ENCODE data around the gene ATF3. TPM values are rescaled to one million over a fixed set of nuclear protein-coding genes. Genes with fewer than 3 reads are reported as not detected.

The ATF3 gene
- total RNA-seq, 1 experiment from 2014 or later, result 335 TPM

- BruUV-seq (replicated peaks), result no TSS peak
- ATAC-seq, result peak; percentile 88
- no peaks in the 10 kb centered on the region for H3K9me2 ChIP-seq (replicated peaks; ENCODE audit: low read length)
- H3K27me3 ChIP-seq (ENCODE audit: low read length), result no peaks in the 10 kb centered on the region
- H3F3A ChIP-seq (ENCODE audit: low read length, unreplicated experiment), result no peaks in the 10 kb centered on the region
- peak overlapping the region; percentile 85 for H3K4me2 ChIP-seq (ENCODE audit: low read length)
- peak overlapping the region; percentile 85 for H2AFZ ChIP-seq (ENCODE audit: low read length)
- no peak overlapping the region; the same call in 1 of the 2 replicates for H3K27ac ChIP-seq (ENCODE audit: low read length)
- CTCF ChIA-PET, result interaction anchor here (0.5 to 1.3 kb wide), 18 partner anchors 13 to 602 kb away, joined by 3 to 20 read pairs (median 3); partner anchors contain the start of gene ATF3
- no peaks in the 10 kb centered on the region for H4K20me1 ChIP-seq (ENCODE audit: low read length)
- peak overlapping the region; percentile 70 for H3K9ac ChIP-seq (ENCODE audit: low read length)
- peak; percentile 99 for TF ChIP-seq CTCF (conservative IDR thresholded peaks at IDR 0.05; ENCODE audit: low read depth, low read length)
- no peak for TF ChIP-seq EZH2 (IDR thresholded peaks at IDR 0.05; ENCODE audit: low read length, unreplicated experiment)
- TF ChIP-seq EZH2phosphoT487 (IDR thresholded peaks at IDR 0.05; ENCODE audit: borderline replicate concordance, low read length), result no peak
- peaks cover 35% of the 10 kb centered on the region for H3K4me1 ChIP-seq (ENCODE audit: insufficient read depth, low read length)
- no peaks in the 10 kb centered on the region for H3K9me3 ChIP-seq (ENCODE audit: low read length)
- POLR2A ChIA-PET (ENCODE audit: unreplicated experiment), result interaction anchor here (0.6 to 0.9 kb wide), 3 partner anchors 8 to 195 kb away, joined by 3 to 7 read pairs (median 4); partner anchors contain the start of gene ATF3
- no peaks in the 10 kb centered on the region for H3K79me2 ChIP-seq (ENCODE audit: low read length)
- no peaks in the 10 kb centered on the region for H3K36me3 ChIP-seq (ENCODE audit: low read depth, low read length)
- intact Hi-C loops (cut with micrococcal nuclease), result loop anchor here (1.0 to 5.0 kb wide), 6 partner anchors 53 to 330 kb away; partner anchors contain the start of genes ATF3 and FLVCR1
- peak; percentile 95 for DNase-seq
- H3K4me3 ChIP-seq (ENCODE audit: low read length), result peak overlapping the region; percentile 72
Measured at GRCh38 chr1:212665241-212666115, 56.9 kb downstream of the ATF3 start.

GRCh38 chr1:212666116-212666775 is 57.7 kb downstream of the ATF3 start:
- Histone ChIP-seq H2AFZ (ENCODE audit: low read length) (no peak overlapping the region), H3K9ac (ENCODE audit: low read length) (peak overlapping the region; percentile 70), H4K20me1 (ENCODE audit: low read length) (no peaks in the 10 kb centered on the region), H3K4me1 (ENCODE audit: insufficient read depth, low read length) (peaks cover 39% of the 10 kb centered on the region), H3K9me3 (ENCODE audit: low read length) (no peaks in the 10 kb centered on the region), H3K4me3 (ENCODE audit: low read length) (peak overlapping the region; percentile 72; the same call in 1 of the 2 replicates), H3K79me2 (ENCODE audit: low read length) (no peaks in the 10 kb centered on the region), H3F3A (ENCODE audit: low read length, unreplicated experiment) (no peaks in the 10 kb centered on the region), H3K36me3 (ENCODE audit: low read depth, low read length) (no peaks in the 10 kb centered on the region), H3K27ac (ENCODE audit: low read length) (peak overlapping the region; percentile 84; the same call in 1 of the 2 replicates), H3K27me3 (ENCODE audit: low read length) (no peaks in the 10 kb centered on the region), H3K9me2 (replicated peaks; ENCODE audit: low read length) (no peaks in the 10 kb centered on the region), H3K4me2 (ENCODE audit: low read length) (peak overlapping the region; percentile 85)
- ATAC-seq, result no peak
- CTCF ChIA-PET, result interaction anchor here (0.6 to 1.3 kb wide), 4 partner anchors 13 to 84 kb away, joined by 3 to 10 read pairs (median 6); no protein-coding TSS in a partner anchor
- BruUV-seq (replicated peaks), result no TSS peak
- intact Hi-C loops (cut with micrococcal nuclease), result loop anchor here (2.0 to 5.0 kb wide), 2 partner anchors 57 to 191 kb away; partner anchors contain the start of genes ATF3 and FLVCR1
- DNase-seq, result no peak
- TF ChIP-seq CTCF (conservative IDR thresholded peaks at IDR 0.05; ENCODE audit: low read depth, low read length), result no peak
- POLR2A ChIA-PET (ENCODE audit: unreplicated experiment), result no interaction called here

All from PC-3 (cell line).